Measurements from ENCODE around the gene SLC2A5.

Gene SLC2A5

DNA sequence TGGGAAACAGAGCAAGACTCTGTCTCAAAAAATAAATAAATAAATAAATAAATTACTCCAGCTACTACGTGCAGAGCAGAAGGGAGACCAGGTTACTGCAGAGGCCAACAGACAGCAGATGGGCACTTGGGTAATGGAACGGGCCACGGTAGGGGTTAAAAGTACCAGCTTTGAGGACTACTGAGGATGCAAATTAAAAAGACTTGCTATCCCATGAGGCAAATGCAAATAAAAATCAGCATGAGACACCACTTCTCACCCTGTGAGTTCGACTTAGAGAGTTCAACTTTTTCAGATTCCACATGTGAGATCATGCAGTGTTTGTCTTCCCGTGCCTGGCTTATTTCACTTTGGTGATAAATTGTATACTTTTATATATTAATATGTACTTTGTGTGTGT, 6.6 kb downstream of the SLC2A5 start:
- TF ChIP-seq, protein P1, sequence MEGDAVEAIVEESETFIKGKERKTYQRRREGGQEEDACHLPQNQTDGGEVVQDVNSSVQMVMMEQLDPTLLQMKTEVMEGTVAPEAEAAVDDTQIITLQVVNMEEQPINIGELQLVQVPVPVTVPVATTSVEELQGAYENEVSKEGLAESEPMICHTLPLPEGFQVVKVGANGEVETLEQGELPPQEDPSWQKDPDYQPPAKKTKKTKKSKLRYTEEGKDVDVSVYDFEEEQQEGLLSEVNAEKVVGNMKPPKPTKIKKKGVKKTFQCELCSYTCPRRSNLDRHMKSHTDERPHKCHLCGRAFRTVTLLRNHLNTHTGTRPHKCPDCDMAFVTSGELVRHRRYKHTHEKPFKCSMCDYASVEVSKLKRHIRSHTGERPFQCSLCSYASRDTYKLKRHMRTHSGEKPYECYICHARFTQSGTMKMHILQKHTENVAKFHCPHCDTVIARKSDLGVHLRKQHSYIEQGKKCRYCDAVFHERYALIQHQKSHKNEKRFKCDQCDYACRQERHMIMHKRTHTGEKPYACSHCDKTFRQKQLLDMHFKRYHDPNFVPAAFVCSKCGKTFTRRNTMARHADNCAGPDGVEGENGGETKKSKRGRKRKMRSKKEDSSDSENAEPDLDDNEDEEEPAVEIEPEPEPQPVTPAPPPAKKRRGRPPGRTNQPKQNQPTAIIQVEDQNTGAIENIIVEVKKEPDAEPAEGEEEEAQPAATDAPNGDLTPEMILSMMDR (IDR thresholded peaks at IDR 0.05; ENCODE audit: control insufficient read depth, extremely low read depth, insufficient read depth): no peak
- H3K4me3 ChIP-seq (ENCODE audit: low read depth, low read length): no peak overlapping the region
- DNase-seq (ENCODE audit: low read depth): no peak

DNA sequence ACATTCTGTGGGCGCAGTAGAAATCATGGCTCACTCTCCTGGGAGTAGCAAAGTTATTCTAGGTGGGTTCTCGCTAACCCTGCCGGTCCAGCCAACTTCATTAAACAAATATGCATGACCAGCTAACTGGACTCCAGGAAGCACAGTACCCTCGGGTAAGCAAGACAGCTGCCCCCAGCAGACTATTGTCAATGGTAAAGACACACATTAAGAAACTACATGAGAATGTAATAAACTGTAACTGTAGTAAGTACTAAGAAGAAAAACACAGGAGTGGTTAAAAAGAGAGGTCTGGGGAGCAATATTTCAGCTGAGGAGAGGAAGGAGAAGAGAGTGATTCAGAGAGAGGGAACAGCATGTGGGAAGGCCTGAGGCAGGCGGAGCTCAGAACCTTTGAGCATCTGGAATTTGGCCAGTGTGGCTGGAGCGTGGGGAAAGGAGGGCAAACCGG, 7.4 kb downstream of the SLC2A5 start:
- no peak for DNase-seq (ENCODE audit: low read depth)
- no peak overlapping the region for H3K4me3 ChIP-seq (ENCODE audit: low read depth, low read length)
- TF ChIP-seq, protein P1 (IDR thresholded peaks at IDR 0.05; ENCODE audit: control insufficient read depth, extremely low read depth, insufficient read depth): no peak

DNA sequence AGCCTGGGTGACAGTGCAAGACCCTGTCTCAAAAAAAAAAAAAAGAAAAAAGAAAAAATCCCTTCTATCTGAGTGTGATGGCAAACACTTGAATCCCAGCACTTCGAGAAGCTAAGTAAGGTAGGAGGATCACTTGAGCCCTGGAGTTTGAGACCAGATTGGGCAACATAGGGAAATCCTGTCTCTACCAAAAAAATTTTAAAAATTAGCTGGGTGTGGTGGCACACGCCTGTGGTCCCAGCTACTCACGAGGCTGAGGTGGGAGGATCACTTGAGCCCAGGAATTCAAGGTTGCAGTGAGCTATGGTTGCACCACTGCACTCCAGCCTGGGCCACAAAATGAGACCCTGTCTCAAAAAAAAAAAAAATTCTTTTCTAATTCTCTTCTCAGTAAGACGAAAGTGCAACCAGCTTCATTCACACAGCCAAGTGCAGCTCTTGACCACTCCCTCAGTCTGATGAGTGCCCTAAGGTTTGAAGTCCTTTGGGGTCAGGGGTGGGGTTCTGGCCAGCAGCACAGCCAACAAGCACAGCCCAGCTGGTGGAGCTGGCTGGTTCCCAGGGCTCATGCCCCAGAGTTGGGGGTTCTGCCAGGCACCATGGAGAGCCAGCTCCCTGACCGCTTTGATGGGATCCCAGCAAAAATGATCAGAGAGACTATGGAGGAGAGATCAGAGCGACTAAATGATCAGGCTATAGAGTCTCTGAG, 8.0 kb downstream of the SLC2A5 start:
- DNase-seq (ENCODE audit: low read depth): no peak
- TF ChIP-seq, protein P1 (IDR thresholded peaks at IDR 0.05; ENCODE audit: control insufficient read depth, extremely low read depth, insufficient read depth): no peak
- H3K4me3 ChIP-seq (ENCODE audit: low read depth, low read length): no peak overlapping the region

DNA sequence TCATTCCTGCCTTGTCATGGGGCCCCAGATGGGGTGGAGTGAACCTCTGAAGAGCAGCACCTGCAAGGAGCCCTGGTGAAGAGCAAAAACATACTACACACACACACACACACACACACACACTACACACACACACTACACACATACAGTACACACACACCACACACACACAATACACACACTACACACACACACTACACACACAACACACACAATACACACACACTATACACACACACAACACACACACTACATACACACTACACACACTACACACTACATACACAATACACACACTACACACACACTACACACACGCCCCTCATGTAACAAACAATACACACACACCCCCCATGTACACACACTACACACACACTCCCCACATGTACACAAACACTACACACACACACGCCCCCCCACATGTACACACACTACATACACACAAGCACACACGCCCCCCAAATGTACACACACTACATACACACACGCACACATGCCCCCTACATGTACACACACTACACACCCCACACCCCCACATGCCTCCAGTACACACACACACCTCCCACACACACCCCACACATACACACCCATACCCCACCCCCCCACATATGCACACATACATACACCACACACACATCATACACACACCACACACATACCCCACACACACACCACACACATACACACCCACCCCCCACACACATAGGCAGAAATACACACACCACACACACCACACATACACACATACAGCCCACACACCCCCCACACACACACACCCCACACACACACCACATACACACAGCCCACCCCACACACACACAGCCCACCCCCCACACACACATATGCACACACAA, 9.3 kb downstream of the SLC2A5 start:
- DNase-seq (ENCODE audit: low read depth): no peak
- TF ChIP-seq, protein P1 (IDR thresholded peaks at IDR 0.05; ENCODE audit: control insufficient read depth, extremely low read depth, insufficient read depth): no peak
- no peak overlapping the region for H3K4me3 ChIP-seq (ENCODE audit: low read depth, low read length)

DNA sequence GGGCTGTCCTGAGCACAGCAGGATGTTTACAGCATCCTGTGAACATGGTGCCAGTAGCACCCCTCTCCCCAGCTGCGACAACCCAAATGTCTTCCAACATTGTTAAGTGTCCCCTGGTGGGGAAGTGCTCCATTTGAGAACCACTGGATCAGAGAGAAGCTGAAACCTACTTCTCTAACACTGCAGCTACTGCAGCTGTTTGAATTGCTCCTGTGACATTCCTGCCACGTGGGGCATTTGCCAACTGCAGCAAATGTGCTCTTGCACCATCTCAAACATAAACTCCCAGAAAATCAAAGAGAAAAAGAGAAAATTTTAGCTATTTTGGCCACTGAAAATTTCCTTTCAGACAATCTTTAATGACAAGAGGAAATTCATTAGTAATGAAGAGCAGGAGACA, 11.0 kb downstream of the SLC2A5 start:
- no peak for DNase-seq (ENCODE audit: low read depth)
- TF ChIP-seq, protein P1 (IDR thresholded peaks at IDR 0.05; ENCODE audit: control insufficient read depth, extremely low read depth, insufficient read depth): no peak
- no peak overlapping the region for H3K4me3 ChIP-seq (ENCODE audit: low read depth, low read length)

DNA sequence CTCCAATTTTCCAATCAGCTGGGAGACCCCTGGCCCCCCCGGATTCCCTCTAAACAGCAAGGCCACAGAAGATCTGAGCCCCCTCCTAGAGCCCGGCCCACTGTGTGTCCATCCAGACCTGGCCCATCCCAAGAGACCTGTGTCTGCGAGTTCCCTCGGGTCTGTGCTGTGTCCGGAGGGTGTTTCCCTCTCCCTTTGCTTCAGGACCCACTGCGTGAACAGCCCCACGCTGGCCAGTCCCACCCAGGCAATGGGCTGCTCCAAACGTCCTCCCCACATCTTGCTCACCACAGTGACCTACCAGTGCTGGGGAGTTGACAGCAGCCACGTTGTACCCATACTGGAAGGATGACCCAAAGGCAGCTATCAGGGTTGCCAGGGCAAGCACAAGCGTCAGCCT, 11.6 kb downstream of the SLC2A5 start:
- TF ChIP-seq, protein P1 (IDR thresholded peaks at IDR 0.05; ENCODE audit: control insufficient read depth, extremely low read depth, insufficient read depth): no peak
- no peak for DNase-seq (ENCODE audit: low read depth)

More for the DNA sequence above, 11.6 kb downstream of the SLC2A5 start:
- H3K4me3 ChIP-seq (ENCODE audit: low read depth, low read length): no peak overlapping the region
